ENCODE data around the gene HOMER1. TPM values are rescaled to one million over a fixed set of nuclear protein-coding genes. Genes with fewer than 3 reads are reported as not detected.

HOMER1 gene
- total RNA-seq, 4 donors from 2014 or later, result 11.2 to 19.5 (median 19.3) TPM

DNA sequence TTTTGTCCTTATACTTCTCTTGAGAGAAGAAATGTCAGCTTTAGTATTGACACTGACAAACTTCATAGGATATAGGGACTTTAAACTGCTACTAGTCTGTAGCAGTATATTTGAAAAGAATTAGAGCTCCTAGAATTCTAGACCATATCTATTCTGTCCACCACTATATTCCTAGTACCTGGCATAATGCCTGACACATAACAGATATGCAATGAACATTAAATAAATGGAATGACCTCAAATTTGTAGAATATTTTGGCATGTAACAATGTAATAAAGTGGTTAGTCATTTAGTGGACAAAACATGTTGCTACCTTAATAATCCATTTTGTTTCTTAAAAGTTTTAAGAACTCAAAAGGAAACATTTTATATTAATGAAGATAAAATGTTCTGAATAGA lies 57.5 kb downstream of the HOMER1 start:
- H3K4me1 ChIP-seq, result no peaks in the 10 kb centered on the region
- no peak overlapping the region for H3K27ac ChIP-seq (replicated peaks in 1 of 4)
- no peak overlapping the region for H3K4me3 ChIP-seq
- H3K9me3 ChIP-seq, result no peaks in the 10 kb centered on the region
- DNase-seq (ENCODE audit: extremely low spot score), result no peak
- H3K36me3 ChIP-seq, result no peaks in the 10 kb centered on the region
- H3K27me3 ChIP-seq, result no peaks in the 10 kb centered on the region
- TF ChIP-seq POLR2A (IDR thresholded peaks at IDR 0.05; ENCODE audit: low read depth) (no peak), CTCF (IDR thresholded peaks at IDR 0.05) (no peak), POLR2AphosphoS5 (IDR thresholded peaks at IDR 0.05) (no peak), EP300 (IDR thresholded peaks at IDR 0.05) (no peak)
- intact Hi-C loops (cut with DNase I), result no loop called here

- TF ChIP-seq POLR2A (IDR thresholded peaks at IDR 0.05; ENCODE audit: low read depth), result no peak
- Histone ChIP-seq H3K9me3 (no peaks in the 10 kb centered on the region), H3K27ac (replicated peaks in 1 of 4) (no peak overlapping the region), H3K36me3 (no peaks in the 10 kb centered on the region), H3K4me3 (no peak overlapping the region), H3K27me3 (no peaks in the 10 kb centered on the region), H3K4me1 (no peaks in the 10 kb centered on the region)
- no peak for DNase-seq (ENCODE audit: extremely low spot score)
- WGBS, result 58% methylated on average over 4 of the region's 4 CpGs
- intact Hi-C loops (cut with DNase I), result no loop called here
Measured at GRCh38 chr5:79454043-79454442, 59.9 kb downstream of the HOMER1 start.

DNA sequence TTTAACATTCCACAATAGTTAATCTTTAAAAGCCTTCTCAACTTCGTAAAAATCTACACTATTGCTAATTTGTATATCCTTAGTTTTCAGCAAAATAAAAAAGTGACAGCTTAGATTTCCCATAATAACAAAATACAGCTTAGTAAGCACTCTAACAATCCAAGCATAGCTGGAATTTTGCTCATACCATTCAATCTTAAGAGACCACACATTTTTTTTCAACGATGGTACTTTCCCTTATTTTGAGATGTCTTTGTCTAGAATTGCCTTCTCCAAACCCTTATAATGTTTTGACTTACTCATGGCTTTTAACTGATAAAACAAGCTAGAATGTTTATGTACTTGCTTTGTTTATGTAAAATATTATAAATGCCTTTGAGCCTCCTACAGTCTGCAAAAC lies 65.6 kb downstream of the HOMER1 start:
- H3K36me3 ChIP-seq, result no peaks in the 10 kb centered on the region
- H3K9me3 ChIP-seq, result no peaks in the 10 kb centered on the region
- H3K27me3 ChIP-seq, result no peaks in the 10 kb centered on the region
- peaks cover 0 to 2% (median 0%) of the 10 kb centered on the region in 4 donors for H3K4me1 ChIP-seq
- no peak overlapping the region for H3K27ac ChIP-seq (replicated peaks in 1 of 4)
- intact Hi-C loops (cut with DNase I), result no loop called here
- TF ChIP-seq POLR2A (IDR thresholded peaks at IDR 0.05; ENCODE audit: low read depth) (no peak), POLR2AphosphoS5 (IDR thresholded peaks at IDR 0.05) (no peak), EP300 (IDR thresholded peaks at IDR 0.05) (no peak), CTCF (IDR thresholded peaks at IDR 0.05) (no peak)
- H3K4me3 ChIP-seq, result no peak overlapping the region
- 63% methylated on average over 2 of the region's 2 CpGs for WGBS
- no peak for DNase-seq (ENCODE audit: extremely low spot score)

DNA sequence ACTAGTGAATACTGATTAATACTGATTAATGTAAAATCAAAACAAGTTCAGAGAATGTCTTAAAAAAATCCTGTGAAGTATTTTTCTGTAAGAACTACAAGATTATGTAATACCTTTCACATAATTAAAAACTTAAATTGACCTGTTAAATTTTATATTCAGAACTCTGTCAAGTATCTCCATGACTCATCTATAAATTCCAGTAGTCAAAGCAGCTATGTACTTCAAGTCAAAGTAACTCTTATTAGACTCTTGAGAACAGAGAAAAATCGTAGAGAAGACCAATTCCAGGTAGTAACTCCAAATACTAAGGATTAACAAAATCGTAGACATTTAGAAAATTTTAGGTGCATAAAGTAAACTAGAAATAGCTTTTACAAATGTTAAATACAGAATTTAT lies 77.1 kb downstream of the HOMER1 start:
- intact Hi-C loops (cut with DNase I), result no loop called here
- Histone ChIP-seq H3K4me3 (no peak overlapping the region), H3K9me3 (no peaks in the 10 kb centered on the region), H3K36me3 (no peaks in the 10 kb centered on the region), H3K4me1 (no peaks in the 10 kb centered on the region), H3K27ac (replicated peaks in 1 of 4) (no peak overlapping the region), H3K27me3 (no peaks in the 10 kb centered on the region)
- WGBS, result 72% methylated on average over 2 of the region's 2 CpGs
- DNase-seq (ENCODE audit: extremely low spot score), result no peak
- TF ChIP-seq POLR2AphosphoS5 (IDR thresholded peaks at IDR 0.05) (no peak), EP300 (IDR thresholded peaks at IDR 0.05) (no peak), POLR2A (IDR thresholded peaks at IDR 0.05; ENCODE audit: low read depth) (no peak), CTCF (IDR thresholded peaks at IDR 0.05) (no peak)

DNA sequence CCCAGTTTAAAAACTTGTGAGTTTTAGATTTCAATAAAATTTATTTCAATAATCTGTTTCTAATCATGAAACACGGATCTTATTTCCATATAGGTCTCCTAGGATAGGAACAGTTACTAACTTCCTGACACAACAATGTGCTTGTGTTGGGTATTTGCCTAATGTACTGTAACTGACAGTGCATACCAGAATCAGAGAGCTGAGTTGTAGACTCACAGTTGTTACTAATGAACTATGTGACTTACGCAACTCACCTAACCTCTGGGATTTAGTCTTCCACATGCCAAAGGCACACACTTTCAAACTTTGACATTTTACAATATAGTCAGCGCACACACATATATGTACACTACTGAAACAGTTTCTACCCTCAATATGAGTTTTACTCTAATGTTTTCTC lies 77.7 kb downstream of the HOMER1 start:
- H3K36me3 ChIP-seq, result no peaks in the 10 kb centered on the region
- DNase-seq (ENCODE audit: extremely low spot score), result no peak
- TF ChIP-seq POLR2AphosphoS5 (IDR thresholded peaks at IDR 0.05), result no peak
- intact Hi-C loops (cut with DNase I), result no loop called here
- H3K27me3 ChIP-seq, result no peaks in the 10 kb centered on the region
- H3K27ac ChIP-seq (replicated peaks in 1 of 4), result no peak overlapping the region
- no peaks in the 10 kb centered on the region for H3K4me1 ChIP-seq
- 88% methylated on average over 3 of the region's 3 CpGs for WGBS
- no peaks in the 10 kb centered on the region for H3K9me3 ChIP-seq
- no peak overlapping the region for H3K4me3 ChIP-seq

GRCh38 chr5:79430196-79430595 lies 83.7 kb downstream of the HOMER1 start:
- TF ChIP-seq POLR2A (IDR thresholded peaks at IDR 0.05; ENCODE audit: low read depth) (no peak), CTCF (IDR thresholded peaks at IDR 0.05) (no peak), POLR2AphosphoS5 (IDR thresholded peaks at IDR 0.05) (no peak), EP300 (IDR thresholded peaks at IDR 0.05) (no peak)
- H3K4me1 ChIP-seq, result no peaks in the 10 kb centered on the region

More at GRCh38 chr5:79430196-79430595, 83.7 kb downstream of the HOMER1 start:
- Histone ChIP-seq H3K27ac (replicated peaks in 1 of 4) (no peak overlapping the region), H3K36me3 (no peaks in the 10 kb centered on the region), H3K4me3 (no peak overlapping the region), H3K27me3 (no peaks in the 10 kb centered on the region), H3K9me3 (no peaks in the 10 kb centered on the region)
- intact Hi-C loops (cut with DNase I), result no loop called here
- DNase-seq (ENCODE audit: extremely low spot score), result no peak

Measured in esophagus muscularis mucosa (tissue), 4 donors.